ENCODE results near the gene CSNK1E.

The CSNK1E gene

GRCh38 chr22:38262051-38262795 is 55.0 kb downstream of the CSNK1E start:
- DNase-seq: peak in 41 of 42 donors; percentile 41 to 89 (median 65)
- intact Hi-C loops (cut with DNase I): no loop called here

- peak in 38 of 42 donors; percentile 39 to 77 (median 61) for DNase-seq
- intact Hi-C loops (cut with DNase I): no loop called here
Measured at GRCh38 chr22:38260761-38261681, 56.2 kb downstream of the CSNK1E start.

GRCh38 chr22:38259370-38259769 is 57.9 kb downstream of the CSNK1E start:
- no peak for DNase-seq
- intact Hi-C loops (cut with DNase I): no loop called here

- no peak for DNase-seq
Measured at GRCh38 chr22:38258895-38259294, 58.3 kb downstream of the CSNK1E start.

GRCh38 chr22:38257650-38258250 is 59.5 kb downstream of the CSNK1E start:
- intact Hi-C loops (cut with DNase I): no loop called here
- no peak for DNase-seq

More at GRCh38 chr22:38258895-38259294, 58.3 kb downstream of the CSNK1E start:
- intact Hi-C loops (cut with DNase I): no loop called here

GRCh38 chr22:38257181-38257580 is 60.1 kb downstream of the CSNK1E start:
- intact Hi-C loops (cut with DNase I): no loop called here
- no peak for DNase-seq

GRCh38 chr22:38255697-38256096 is 61.5 kb downstream of the CSNK1E start:
- intact Hi-C loops (cut with DNase I): no loop called here

GRCh38 chr22:38251341-38251692 is 65.9 kb downstream of the CSNK1E start:
- intact Hi-C loops (cut with DNase I): no loop called here
- DNase-seq: no peak

More at GRCh38 chr22:38255697-38256096, 61.5 kb downstream of the CSNK1E start:
- no peak for DNase-seq

- intact Hi-C loops (cut with DNase I): no loop called here
- no peak for DNase-seq
Measured at GRCh38 chr22:38250643-38251340, 66.4 kb downstream of the CSNK1E start.

- intact Hi-C loops (cut with DNase I): no loop called here
- DNase-seq: peak in 1 of 42 donors; percentile 38
Measured at GRCh38 chr22:38249803-38250642, 67.2 kb downstream of the CSNK1E start.

GRCh38 chr22:38249301-38249700 is 67.9 kb downstream of the CSNK1E start:
- DNase-seq: no peak
- intact Hi-C loops (cut with DNase I): no loop called here

- intact Hi-C loops (cut with DNase I): no loop called here
- DNase-seq: no peak
Measured at GRCh38 chr22:38248280-38248679, 69.0 kb downstream of the CSNK1E start.

- DNase-seq: no peak
- intact Hi-C loops (cut with DNase I): no loop called here
Measured at GRCh38 chr22:38247713-38248112, 69.5 kb downstream of the CSNK1E start.

- intact Hi-C loops (cut with DNase I): no loop called here
- peak; percentile 42 to 90 (median 74) for DNase-seq
Measured at GRCh38 chr22:38246692-38247091, 70.5 kb downstream of the CSNK1E start.

GRCh38 chr22:38246046-38246658 is 71.1 kb downstream of the CSNK1E start:
- intact Hi-C loops (cut with DNase I): no loop called here

GRCh38 chr22:38244106-38244505 is 73.1 kb downstream of the CSNK1E start:
- no peak for DNase-seq
- intact Hi-C loops (cut with DNase I): no loop called here

More at GRCh38 chr22:38246046-38246658, 71.1 kb downstream of the CSNK1E start:
- DNase-seq: no peak

- DNase-seq: peak in 39 of 42 donors; percentile 28 to 73 (median 53)
- intact Hi-C loops (cut with DNase I): no loop called here
Measured at GRCh38 chr22:38243007-38243765, 74.0 kb downstream of the CSNK1E start.

All from head of caudate nucleus (tissue), 42 donors.